IPS-18a (cell line): Measurements from ENCODE around the gene SREBF2.
"Not testable (repeated sequence)": the region's sequence is repeated elsewhere in the genome, so short reads cannot be mapped to it uniquely, and the experiment has no call there.

ENCODE experiments used
- H3K27ac ChIP-seq: one replicate; pipeline ENCODE4 v1.5.1; 2013; ENCODE audit warnings: low read length
- H3K27me3 ChIP-seq: one replicate; pipeline ENCODE4 v1.6.1; 2013; ENCODE audit warnings: mild to moderate bottlenecking, low read length; ENCODE audit not compliant: control insufficient read depth, insufficient read depth
- H3K36me3 ChIP-seq: one replicate; pipeline ENCODE4 v1.6.1; 2013; ENCODE audit warnings: low read depth, low read length; ENCODE audit not compliant: control insufficient read depth
- H3K4me1 ChIP-seq: one replicate; pipeline ENCODE4 v1.6.1; 2013; ENCODE audit warnings: low read depth, low read length; ENCODE audit not compliant: control insufficient read depth
- H3K4me3 ChIP-seq: one replicate; pipeline ENCODE4 v1.5.1; 2013; ENCODE audit warnings: low read length
- H3K9ac ChIP-seq: one replicate; pipeline ENCODE4 v1.6.1; 2013; ENCODE audit warnings: mild to moderate bottlenecking, low read length, moderate library complexity
- H3K9me3 ChIP-seq: one replicate; pipeline ENCODE4 v1.6.1; 2013; ENCODE audit warnings: low read depth, low read length; ENCODE audit not compliant: control insufficient read depth

SREBF2 gene

GRCh38 chr22:41834005-41834944 lies 1.4 kb downstream of the SREBF2 start:
- Histone ChIP-seq H3K9me3 (no peaks in the 10 kb centered on the region), H3K4me1 (peaks cover 17% of the 10 kb centered on the region), H3K27me3 (no peaks in the 10 kb centered on the region), H3K9ac (peak overlapping the region; percentile 57), H3K36me3 (peaks cover 32% of the 10 kb centered on the region), H3K4me3 (peak overlapping the region; percentile 88), H3K27ac (peak overlapping the region; percentile 16)

DNA sequence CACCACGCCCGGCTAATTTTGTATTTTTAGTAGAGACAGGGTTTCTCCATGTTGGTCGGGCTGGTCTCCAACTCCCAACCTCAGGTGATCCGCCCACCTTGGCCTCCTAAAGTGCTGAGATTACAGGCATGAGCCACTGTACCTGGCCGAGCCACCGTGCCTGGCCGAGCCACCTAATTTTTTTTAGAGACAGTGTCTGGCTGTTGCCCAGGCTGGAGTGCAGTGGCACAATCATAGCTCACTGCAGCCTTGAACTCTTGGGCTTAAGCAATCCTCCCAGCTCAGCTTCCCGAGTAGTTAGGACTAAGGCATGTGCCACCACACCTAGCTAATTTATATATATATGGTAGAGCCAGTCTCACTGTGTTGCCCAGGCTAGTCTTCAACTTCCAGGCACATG lies 2.6 kb downstream of the SREBF2 start:
- H3K4me3 ChIP-seq, H3K27me3 ChIP-seq, H3K9ac ChIP-seq, H3K27ac ChIP-seq, H3K9me3 ChIP-seq: not testable (repeated sequence)
- peaks cover 36% of the 10 kb centered on the region for H3K36me3 ChIP-seq
- H3K4me1 ChIP-seq, result peaks cover 17% of the 10 kb centered on the region

DNA sequence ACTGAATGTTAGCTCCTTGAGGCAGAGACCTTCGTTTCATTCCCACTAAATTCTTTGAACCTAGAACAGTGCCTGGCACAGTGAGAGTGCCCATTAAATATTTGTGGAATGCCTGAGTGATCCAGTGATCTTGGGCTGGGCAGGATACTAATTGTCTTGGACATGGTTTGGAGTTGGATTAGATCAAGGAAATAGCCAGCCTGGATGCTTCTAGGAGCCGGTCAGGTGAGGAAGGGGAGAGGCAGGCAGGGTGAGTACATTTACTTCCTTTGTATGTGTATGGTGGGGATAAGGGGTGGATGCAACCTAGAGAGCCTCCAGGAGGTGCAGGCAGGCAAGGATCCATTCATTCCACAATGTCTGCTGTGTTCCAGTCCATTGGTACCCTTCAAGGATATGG lies 3.6 kb downstream of the SREBF2 start:
- no peak overlapping the region for H3K4me3 ChIP-seq
- no peaks in the 10 kb centered on the region for H3K27me3 ChIP-seq
- peaks cover 47% of the 10 kb centered on the region for H3K36me3 ChIP-seq
- peaks cover 14% of the 10 kb centered on the region for H3K4me1 ChIP-seq
- H3K27ac ChIP-seq, result no peak overlapping the region
- no peaks in the 10 kb centered on the region for H3K9me3 ChIP-seq
- H3K9ac ChIP-seq, result no peak overlapping the region

DNA sequence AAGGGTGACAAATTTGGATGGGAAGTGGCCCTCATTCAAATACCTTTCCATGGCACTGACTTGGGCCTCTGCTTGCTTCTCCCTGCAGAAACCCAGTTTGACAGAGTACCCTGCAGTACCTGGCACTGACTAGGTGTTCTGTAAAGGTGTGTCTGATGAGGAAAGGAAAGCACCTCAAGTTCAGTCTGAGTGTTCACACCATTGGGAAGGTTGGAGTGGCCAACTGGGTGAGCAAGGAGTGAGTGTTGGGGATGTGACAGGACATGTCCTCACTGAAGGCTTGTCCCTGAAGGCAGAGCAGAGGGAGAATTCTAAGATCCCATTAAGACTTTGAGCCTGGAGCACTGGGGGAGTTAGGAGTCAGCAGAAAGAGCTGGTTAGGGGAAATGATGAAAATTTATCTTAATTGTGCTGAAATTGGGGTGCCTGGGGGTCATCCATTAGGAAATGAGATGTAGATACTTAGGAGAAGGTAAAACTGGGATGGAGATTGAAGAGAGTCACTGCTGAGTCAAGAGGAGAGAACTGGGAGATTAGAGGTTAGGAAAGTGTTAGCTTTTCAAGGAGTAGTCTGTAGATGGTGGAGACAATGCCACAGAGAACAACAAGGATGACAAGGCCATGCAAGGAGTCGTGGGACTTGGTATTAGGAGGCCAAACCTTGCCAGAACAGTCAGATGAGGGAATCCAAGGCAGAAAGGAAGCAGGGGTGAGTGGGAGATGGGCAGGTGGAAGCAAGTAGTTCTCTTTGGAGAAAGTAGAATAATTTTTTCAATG lies 6.1 kb downstream of the SREBF2 start:
- Histone ChIP-seq H3K27ac (no peak overlapping the region), H3K4me1 (peaks cover 8% of the 10 kb centered on the region), H3K9me3 (no peaks in the 10 kb centered on the region), H3K36me3 (peaks cover 57% of the 10 kb centered on the region), H3K27me3 (no peaks in the 10 kb centered on the region), H3K9ac (no peak overlapping the region), H3K4me3 (no peak overlapping the region)

- no peaks in the 10 kb centered on the region for H3K9me3 ChIP-seq
- no peak overlapping the region for H3K27ac ChIP-seq
- H3K9ac ChIP-seq, result no peak overlapping the region
- H3K4me1 ChIP-seq, result peaks cover 11% of the 10 kb centered on the region
- H3K4me3 ChIP-seq, result no peak overlapping the region
- peaks cover 53% of the 10 kb centered on the region for H3K36me3 ChIP-seq
- no peaks in the 10 kb centered on the region for H3K27me3 ChIP-seq
Observed at GRCh38 chr22:41840216-41840615, 7.3 kb downstream of the SREBF2 start.

DNA sequence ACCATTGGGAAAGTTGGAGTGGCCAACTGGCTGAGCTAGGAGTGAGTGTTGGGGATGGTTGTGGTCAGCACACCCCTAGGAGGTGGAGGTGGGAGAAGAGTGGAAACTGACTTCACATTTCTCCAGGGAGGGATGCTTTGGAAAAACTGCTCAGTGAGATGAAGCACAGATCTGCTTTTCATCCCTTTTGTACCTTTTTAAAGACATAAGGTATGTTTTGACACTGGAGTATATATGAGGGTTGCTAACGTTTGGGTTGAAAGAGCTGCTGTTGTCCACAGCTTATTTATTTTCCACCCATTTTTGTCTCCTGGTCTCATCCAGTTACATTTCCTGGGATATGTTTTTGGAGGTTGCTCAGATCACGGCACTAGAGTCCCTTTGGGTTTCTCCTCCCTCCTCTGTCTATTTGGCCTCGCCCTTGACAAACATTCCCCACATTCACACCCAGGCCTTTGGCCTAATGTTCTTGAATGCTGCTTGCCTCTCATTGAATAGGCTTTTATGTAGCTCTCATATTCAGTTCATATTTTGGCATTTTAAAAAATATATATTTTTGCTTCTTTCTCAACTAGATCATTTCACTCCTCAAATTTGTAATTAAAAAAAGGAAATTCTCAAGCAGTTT lies 8.3 kb downstream of the SREBF2 start:
- H3K4me1 ChIP-seq, result peaks cover 20% of the 10 kb centered on the region
- H3K36me3 ChIP-seq, result peaks cover 46% of the 10 kb centered on the region

GRCh38 chr22:41842996-41843970 lies 10.4 kb downstream of the SREBF2 start:
- H3K9ac ChIP-seq, result no peak overlapping the region
- peaks cover 32% of the 10 kb centered on the region for H3K36me3 ChIP-seq
- H3K27me3 ChIP-seq, result no peaks in the 10 kb centered on the region
- H3K9me3 ChIP-seq, result no peaks in the 10 kb centered on the region
- H3K4me3 ChIP-seq, result no peak overlapping the region
- H3K27ac ChIP-seq, result no peak overlapping the region
- peaks cover 33% of the 10 kb centered on the region for H3K4me1 ChIP-seq

More for the DNA sequence above, 8.3 kb downstream of the SREBF2 start:
- H3K9ac ChIP-seq, result no peak overlapping the region
- H3K9me3 ChIP-seq, result no peaks in the 10 kb centered on the region
- no peak overlapping the region for H3K27ac ChIP-seq
- no peak overlapping the region for H3K4me3 ChIP-seq
- H3K27me3 ChIP-seq, result no peaks in the 10 kb centered on the region

- peaks cover 33% of the 10 kb centered on the region for H3K4me1 ChIP-seq
- H3K4me3 ChIP-seq, result no peak overlapping the region
- peaks cover 27% of the 10 kb centered on the region for H3K36me3 ChIP-seq
- no peak overlapping the region for H3K27ac ChIP-seq
- H3K9me3 ChIP-seq, result no peaks in the 10 kb centered on the region
- H3K27me3 ChIP-seq, result no peaks in the 10 kb centered on the region
- no peak overlapping the region for H3K9ac ChIP-seq
Observed at GRCh38 chr22:41844036-41844435, 11.1 kb downstream of the SREBF2 start.

DNA sequence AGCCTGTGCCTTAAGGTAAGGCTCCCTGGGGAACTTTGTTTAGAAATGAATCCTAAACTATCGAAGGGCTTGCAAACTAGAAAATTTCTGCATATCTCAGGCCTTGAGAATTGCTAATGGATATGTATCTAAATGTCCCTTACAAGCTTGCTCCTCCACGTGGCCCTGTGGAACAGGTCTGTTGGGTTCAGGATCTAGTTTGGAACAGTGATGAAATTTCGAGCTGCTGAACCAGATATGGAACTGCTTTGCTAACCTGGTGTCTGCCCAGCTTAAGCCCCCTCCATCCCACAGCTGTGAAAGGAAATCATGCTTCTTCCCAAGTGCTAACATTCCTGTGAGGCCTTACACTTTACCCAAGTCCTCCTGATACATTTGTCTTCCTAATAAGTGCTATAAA lies 11.6 kb downstream of the SREBF2 start:
- H3K36me3 ChIP-seq, result peaks cover 25% of the 10 kb centered on the region
- peaks cover 33% of the 10 kb centered on the region for H3K4me1 ChIP-seq
- no peak overlapping the region for H3K9ac ChIP-seq
- no peaks in the 10 kb centered on the region for H3K9me3 ChIP-seq
- no peaks in the 10 kb centered on the region for H3K27me3 ChIP-seq
- H3K4me3 ChIP-seq, result no peak overlapping the region
- no peak overlapping the region for H3K27ac ChIP-seq

DNA sequence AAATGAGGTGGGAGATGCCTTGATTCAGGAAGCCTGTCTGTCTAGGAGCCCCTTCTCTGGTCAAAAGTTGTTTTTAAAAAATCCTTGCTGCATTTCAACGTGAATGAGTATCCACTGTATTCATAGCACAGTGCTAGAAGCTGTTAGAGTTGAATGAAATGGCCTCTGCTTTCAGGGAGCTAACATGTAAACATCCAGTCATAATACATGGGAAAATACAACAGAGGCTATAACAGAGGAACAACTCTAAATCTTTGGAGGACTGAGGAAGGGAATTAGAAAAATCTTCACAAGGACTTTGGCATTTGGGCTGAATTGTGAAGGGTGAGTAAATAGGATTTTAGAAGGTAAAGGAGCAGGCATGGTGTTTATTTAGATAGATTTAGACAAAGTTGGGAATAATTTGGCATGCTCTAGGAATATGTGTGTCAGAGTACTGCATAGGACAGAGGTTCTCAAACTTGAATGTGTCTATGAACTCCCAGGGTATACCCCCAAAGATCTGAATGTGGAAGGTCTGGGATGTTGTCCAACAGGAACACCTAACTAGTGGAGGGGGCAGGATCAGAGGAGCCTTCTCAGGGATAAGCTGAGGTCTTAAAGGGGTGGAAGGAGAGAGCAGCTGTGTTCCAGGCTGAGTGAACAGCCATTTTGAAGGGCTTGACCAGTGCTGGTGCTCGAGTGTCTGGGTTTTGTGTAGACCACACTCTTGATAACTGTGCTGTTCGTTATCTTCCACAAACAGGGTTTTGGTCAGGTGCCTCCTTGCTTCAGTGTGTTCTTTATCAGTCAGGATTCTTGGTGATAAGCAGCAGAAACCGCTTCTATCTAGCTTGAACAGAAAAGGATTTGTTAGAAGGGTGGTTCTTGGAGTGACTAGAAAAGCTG lies 12.7 kb downstream of the SREBF2 start:
- Histone ChIP-seq H3K36me3 (peaks cover 22% of the 10 kb centered on the region), H3K4me1 (peaks cover 33% of the 10 kb centered on the region), H3K27ac (no peak overlapping the region), H3K9ac (no peak overlapping the region), H3K4me3 (no peak overlapping the region), H3K9me3 (no peaks in the 10 kb centered on the region), H3K27me3 (no peaks in the 10 kb centered on the region)
